ENCODE data around the gene PDE3A.

The PDE3A gene

DNA sequence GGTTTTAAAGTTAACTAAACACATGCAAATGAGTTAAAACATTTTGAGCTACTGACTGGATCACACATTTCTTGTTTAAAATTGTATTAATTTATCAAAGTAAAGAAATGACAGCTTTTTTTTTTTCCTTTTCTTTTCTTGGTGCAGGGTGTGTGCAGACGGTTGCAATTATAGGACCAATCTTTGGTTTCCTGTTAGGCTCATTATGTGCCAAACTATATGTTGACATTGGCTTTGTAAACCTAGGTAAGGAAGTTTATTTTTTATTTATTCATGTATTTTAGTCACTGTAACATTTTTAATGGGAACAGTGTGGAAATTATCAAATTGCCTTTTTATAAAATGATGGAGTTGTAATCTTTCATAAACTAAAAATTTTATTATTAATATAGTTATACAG, 348.6 kb downstream of the PDE3A start:
- H3K9ac ChIP-seq = no peak overlapping the region
- no peaks in the 10 kb centered on the region for H3K27me3 ChIP-seq (ENCODE audit: control insufficient read depth, insufficient read depth, low read length)
- no peak overlapping the region for H3K4me2 ChIP-seq (ENCODE audit: low read length)
- no peak overlapping the region for H3K27ac ChIP-seq
- no peaks in the 10 kb centered on the region for H3K36me3 ChIP-seq (ENCODE audit: control insufficient read depth, insufficient read depth, low read length)
- H3K79me2 ChIP-seq = no peaks in the 10 kb centered on the region
- no peaks in the 10 kb centered on the region for H3K9me3 ChIP-seq (ENCODE audit: control insufficient read depth, low read length)
- no peaks in the 10 kb centered on the region for H3K4me1 ChIP-seq
- H3K4me3 ChIP-seq (ENCODE audit: low read depth, low read length) = no peak overlapping the region
- TF ChIP-seq, protein P1, sequence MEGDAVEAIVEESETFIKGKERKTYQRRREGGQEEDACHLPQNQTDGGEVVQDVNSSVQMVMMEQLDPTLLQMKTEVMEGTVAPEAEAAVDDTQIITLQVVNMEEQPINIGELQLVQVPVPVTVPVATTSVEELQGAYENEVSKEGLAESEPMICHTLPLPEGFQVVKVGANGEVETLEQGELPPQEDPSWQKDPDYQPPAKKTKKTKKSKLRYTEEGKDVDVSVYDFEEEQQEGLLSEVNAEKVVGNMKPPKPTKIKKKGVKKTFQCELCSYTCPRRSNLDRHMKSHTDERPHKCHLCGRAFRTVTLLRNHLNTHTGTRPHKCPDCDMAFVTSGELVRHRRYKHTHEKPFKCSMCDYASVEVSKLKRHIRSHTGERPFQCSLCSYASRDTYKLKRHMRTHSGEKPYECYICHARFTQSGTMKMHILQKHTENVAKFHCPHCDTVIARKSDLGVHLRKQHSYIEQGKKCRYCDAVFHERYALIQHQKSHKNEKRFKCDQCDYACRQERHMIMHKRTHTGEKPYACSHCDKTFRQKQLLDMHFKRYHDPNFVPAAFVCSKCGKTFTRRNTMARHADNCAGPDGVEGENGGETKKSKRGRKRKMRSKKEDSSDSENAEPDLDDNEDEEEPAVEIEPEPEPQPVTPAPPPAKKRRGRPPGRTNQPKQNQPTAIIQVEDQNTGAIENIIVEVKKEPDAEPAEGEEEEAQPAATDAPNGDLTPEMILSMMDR (IDR thresholded peaks at IDR 0.05) = no peak
- H2AFZ ChIP-seq = no peak overlapping the region

DNA sequence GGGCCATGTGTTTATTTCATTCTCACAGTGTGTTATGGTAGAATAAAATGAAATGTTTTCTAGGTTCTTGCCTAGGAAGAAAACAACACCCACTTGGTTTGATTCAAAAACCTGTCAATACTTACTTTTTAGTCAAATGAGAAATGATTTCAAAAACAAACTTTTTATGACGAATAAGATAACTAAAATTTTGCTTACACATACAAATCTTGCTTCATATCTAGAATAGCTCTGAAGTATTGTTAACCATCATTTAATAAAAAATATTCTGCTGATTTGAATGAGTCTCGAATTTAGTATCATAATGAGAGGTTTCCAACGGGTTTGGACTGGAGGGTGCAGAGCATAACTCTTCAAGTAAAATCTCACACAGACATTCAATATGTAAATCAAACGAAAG, 350.0 kb downstream of the PDE3A start:
- TF ChIP-seq, protein P1 (IDR thresholded peaks at IDR 0.05) = no peak

DNA sequence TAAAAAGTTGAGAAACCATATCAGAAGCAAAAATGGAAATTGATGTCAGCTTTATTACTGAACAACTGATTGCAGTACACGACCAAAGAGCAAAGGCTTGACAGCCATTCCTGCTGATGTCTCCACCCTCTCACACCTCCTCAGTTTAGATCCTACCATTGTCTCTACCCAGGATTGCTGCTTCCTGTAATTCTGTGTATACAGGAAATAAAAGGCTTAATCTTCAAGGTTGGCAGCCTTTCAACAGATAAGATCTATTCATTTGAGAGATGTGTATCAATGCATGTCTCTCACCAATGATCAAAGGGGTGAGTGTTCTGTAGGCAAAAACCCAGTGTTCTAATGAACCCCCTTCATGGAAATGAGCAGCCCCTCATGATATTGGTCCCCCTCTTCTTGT, 353.8 kb downstream of the PDE3A start:
- Histone ChIP-seq H3K36me3 (ENCODE audit: control insufficient read depth, insufficient read depth, low read length) (no peaks in the 10 kb centered on the region), H3K9me3 (ENCODE audit: control insufficient read depth, low read length) (no peaks in the 10 kb centered on the region), H3K4me2 (ENCODE audit: low read length) (no peak overlapping the region), H3K27ac (no peak overlapping the region), H3K79me2 (no peaks in the 10 kb centered on the region), H3K27me3 (ENCODE audit: control insufficient read depth, insufficient read depth, low read length) (no peaks in the 10 kb centered on the region), H3K4me1 (no peaks in the 10 kb centered on the region), H3K4me3 (ENCODE audit: low read depth, low read length) (no peak overlapping the region), H2AFZ (no peak overlapping the region), H3K9ac (no peak overlapping the region)
- TF ChIP-seq, protein P1 (IDR thresholded peaks at IDR 0.05) = no peak

More for the DNA sequence above, 350.0 kb downstream of the PDE3A start:
- Histone ChIP-seq H3K27ac (no peak overlapping the region), H3K9ac (no peak overlapping the region), H3K36me3 (ENCODE audit: control insufficient read depth, insufficient read depth, low read length) (no peaks in the 10 kb centered on the region), H3K9me3 (ENCODE audit: control insufficient read depth, low read length) (no peaks in the 10 kb centered on the region), H3K4me3 (ENCODE audit: low read depth, low read length) (no peak overlapping the region), H3K79me2 (no peaks in the 10 kb centered on the region), H3K4me1 (no peaks in the 10 kb centered on the region), H2AFZ (no peak overlapping the region), H3K4me2 (ENCODE audit: low read length) (no peak overlapping the region), H3K27me3 (ENCODE audit: control insufficient read depth, insufficient read depth, low read length) (no peaks in the 10 kb centered on the region)

DNA sequence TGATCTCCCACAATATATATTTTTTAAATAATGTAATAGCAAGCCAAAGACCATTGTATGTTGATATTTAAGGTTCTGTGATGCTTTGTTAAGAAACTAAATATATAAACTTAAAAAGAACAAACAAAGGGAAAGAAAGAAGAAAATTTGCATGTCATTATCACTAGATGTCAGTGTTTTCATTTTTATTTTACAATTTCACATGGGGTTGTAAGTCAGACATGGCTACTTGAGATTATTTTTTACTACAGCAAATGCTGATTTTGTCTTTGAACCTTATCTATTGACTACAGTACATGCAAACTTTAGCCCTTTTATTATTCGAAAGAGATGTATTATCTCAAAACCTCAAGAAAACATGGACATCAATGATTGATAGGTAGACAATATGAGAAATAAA, 362.9 kb downstream of the PDE3A start:
- Histone ChIP-seq H3K27ac (no peak overlapping the region), H3K79me2 (no peaks in the 10 kb centered on the region), H3K4me3 (ENCODE audit: low read depth, low read length) (no peak overlapping the region), H3K36me3 (ENCODE audit: control insufficient read depth, insufficient read depth, low read length) (no peaks in the 10 kb centered on the region), H3K27me3 (ENCODE audit: control insufficient read depth, insufficient read depth, low read length) (no peaks in the 10 kb centered on the region), H3K4me1 (no peaks in the 10 kb centered on the region), H3K9ac (no peak overlapping the region), H3K9me3 (ENCODE audit: control insufficient read depth, low read length) (no peaks in the 10 kb centered on the region), H3K4me2 (ENCODE audit: low read length) (no peak overlapping the region), H2AFZ (no peak overlapping the region)
- TF ChIP-seq, protein P1 (IDR thresholded peaks at IDR 0.05) = no peak
